ENCODE data around the gene ABLIM2.

DNA sequence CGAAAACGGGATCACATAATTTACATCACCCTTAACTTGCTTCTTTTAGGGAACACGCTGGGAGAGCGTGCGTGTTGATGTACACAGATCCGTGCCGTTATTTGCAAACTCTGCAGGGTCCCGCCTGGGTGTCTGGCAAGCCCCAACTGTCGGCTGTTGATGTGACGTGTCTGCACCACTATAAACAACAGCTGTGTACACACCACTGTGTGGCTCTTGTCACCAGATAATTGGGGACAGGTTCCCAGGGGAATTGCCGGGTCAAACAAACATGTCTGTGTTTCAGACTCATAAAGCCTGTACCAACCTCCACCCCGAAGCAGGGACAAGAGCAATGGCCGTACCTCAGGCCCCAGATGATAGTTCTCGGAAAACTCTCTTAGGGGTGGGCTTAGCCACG is 113.9 kb downstream of the ABLIM2 start:
- TF ChIP-seq, protein P1, sequence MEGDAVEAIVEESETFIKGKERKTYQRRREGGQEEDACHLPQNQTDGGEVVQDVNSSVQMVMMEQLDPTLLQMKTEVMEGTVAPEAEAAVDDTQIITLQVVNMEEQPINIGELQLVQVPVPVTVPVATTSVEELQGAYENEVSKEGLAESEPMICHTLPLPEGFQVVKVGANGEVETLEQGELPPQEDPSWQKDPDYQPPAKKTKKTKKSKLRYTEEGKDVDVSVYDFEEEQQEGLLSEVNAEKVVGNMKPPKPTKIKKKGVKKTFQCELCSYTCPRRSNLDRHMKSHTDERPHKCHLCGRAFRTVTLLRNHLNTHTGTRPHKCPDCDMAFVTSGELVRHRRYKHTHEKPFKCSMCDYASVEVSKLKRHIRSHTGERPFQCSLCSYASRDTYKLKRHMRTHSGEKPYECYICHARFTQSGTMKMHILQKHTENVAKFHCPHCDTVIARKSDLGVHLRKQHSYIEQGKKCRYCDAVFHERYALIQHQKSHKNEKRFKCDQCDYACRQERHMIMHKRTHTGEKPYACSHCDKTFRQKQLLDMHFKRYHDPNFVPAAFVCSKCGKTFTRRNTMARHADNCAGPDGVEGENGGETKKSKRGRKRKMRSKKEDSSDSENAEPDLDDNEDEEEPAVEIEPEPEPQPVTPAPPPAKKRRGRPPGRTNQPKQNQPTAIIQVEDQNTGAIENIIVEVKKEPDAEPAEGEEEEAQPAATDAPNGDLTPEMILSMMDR (conservative IDR thresholded peaks at IDR 0.05; ENCODE audit: low read depth in 2 of 2) = no peak
- TF ChIP-seq POLR2AphosphoS5 (IDR thresholded peaks at IDR 0.05; ENCODE audit: low read depth) (no peak), EZH2phosphoT487 (IDR thresholded peaks at IDR 0.05; ENCODE audit: unreplicated experiment) (no peak), NANOG (IDR thresholded peaks at IDR 0.05; ENCODE audit: borderline replicate concordance) (no peak), EZH2 (IDR thresholded peaks at IDR 0.05; ENCODE audit: low read depth, unreplicated experiment) (no peak), ZNF114 (CRISPR knock-in tag; IDR thresholded peaks at IDR 0.05) (no peak)
